Measurements from ENCODE around the gene PLXNC1.

Gene PLXNC1

DNA sequence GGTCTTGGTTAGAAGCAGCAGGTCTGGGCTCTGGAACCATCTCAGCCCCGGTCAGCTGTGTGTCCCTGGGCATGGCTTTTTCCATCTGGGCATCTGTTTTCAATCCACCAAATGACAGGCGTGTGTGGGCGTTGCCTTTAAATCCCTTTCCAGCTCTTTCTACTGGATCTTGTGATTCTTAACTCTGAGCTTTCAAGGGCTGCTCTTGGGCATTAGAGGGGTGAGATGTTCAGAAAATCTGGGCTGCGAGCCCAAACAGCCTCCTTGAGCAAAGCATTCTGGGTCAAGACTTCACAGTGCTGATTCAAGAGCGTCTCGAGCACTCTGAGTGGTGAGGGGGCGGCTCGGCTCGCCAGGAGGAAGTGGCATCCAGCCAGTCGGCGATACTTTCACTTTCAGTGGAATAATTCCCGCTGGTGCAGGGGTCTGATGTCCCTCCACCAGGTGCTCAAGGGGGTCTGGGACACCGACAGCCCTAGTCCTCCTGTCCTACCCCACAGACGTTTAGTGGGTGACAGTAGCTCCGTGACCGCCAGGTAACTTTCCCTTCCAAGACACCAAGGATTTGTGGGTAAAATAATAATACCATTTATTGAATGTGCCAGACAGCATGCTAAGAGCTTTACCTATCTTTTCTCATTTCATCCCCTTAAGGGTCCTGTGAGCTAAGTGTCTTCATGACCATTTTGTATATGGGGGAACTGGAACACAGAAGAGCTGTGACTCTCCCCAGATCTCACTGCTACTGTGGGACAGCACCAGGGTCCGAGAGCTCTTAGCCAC, 114.0 kb downstream of the PLXNC1 start:
- FAIRE-seq (no peak), DNase-seq (ENCODE audit: insufficient read length, low spot score) (peak; percentile 35)

- DNase-seq (ENCODE audit: insufficient read length, low spot score) (no peak), FAIRE-seq (no peak)
These were observed 114.8 kb downstream of the PLXNC1 start for GRCh38 chr12:94263011-94263811.

GRCh38 chr12:94263905-94264561, 115.7 kb downstream of the PLXNC1 start:
- FAIRE-seq (no peak), DNase-seq (ENCODE audit: insufficient read length, low spot score) (no peak)

DNA sequence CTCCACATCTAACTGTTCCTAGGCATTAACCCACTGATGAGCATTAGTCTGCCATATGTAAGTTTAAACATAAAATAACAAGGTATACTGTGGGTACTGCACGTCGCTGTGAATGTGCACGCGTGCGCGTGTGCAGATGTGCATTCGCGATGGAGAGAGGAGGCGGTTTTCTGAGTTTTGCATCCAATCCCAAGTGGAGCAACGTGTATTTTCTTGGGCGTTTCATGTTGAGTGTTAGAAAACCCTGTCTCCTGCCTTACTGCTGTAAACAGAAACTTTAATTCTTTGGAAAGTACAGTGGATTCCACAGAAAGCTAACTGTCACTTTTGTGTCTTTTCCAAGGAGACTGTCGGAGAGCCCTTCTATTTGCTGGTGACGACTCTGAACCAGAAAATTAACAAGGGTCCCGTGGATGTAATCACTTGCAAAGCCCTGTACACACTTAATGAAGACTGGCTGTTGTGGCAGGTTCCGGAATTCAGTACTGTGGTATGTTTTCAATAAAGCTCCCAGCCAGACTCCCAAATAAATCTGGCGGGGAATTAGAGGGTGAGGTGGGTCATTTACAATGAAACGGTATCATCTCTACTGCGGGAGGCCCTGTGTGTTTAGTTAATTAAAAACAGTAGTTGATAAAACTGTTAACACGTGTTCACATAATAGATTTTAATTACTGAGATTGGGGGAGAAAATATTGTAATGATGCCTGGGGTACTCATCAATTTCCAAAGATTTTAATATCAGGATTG, 116.5 kb downstream of the PLXNC1 start:
- FAIRE-seq = no peak
- no peak for DNase-seq (ENCODE audit: insufficient read length, low spot score)

DNA sequence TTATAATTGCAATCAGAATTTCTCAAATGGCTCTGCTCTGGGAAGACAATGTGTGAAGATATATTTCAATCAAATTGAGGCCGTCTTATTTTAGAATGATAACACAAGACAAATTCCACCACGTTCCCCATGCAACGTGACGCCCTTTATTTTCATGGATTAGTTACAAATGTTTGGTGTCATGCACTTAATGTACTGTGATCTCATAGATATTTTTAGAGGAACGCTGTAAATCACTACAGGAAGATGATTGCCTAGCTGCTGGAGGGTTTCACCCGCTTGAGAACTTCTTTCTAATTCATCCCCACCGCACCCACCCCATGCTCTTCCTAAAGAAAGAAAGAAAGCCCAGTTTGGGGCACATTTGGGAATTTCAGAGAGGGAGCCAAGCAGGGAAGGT, 117.2 kb downstream of the PLXNC1 start:
- DNase-seq (ENCODE audit: insufficient read length, low spot score) (no peak), FAIRE-seq (no peak)

GRCh38 chr12:94265966-94266745, 117.8 kb downstream of the PLXNC1 start:
- DNase-seq (ENCODE audit: insufficient read length, low spot score) (no peak), FAIRE-seq (no peak)

GRCh38 chr12:94266796-94267536, 118.6 kb downstream of the PLXNC1 start:
- no peak for FAIRE-seq

GRCh38 chr12:94267537-94267872, 119.1 kb downstream of the PLXNC1 start:
- FAIRE-seq (no peak), DNase-seq (ENCODE audit: insufficient read length, low spot score) (no peak)

More at GRCh38 chr12:94266796-94267536, 118.6 kb downstream of the PLXNC1 start:
- no peak for DNase-seq (ENCODE audit: insufficient read length, low spot score)

- DNase-seq (ENCODE audit: insufficient read length, low spot score) (no peak), FAIRE-seq (no peak)
These were observed 119.6 kb downstream of the PLXNC1 start for GRCh38 chr12:94267921-94268471.

DNA sequence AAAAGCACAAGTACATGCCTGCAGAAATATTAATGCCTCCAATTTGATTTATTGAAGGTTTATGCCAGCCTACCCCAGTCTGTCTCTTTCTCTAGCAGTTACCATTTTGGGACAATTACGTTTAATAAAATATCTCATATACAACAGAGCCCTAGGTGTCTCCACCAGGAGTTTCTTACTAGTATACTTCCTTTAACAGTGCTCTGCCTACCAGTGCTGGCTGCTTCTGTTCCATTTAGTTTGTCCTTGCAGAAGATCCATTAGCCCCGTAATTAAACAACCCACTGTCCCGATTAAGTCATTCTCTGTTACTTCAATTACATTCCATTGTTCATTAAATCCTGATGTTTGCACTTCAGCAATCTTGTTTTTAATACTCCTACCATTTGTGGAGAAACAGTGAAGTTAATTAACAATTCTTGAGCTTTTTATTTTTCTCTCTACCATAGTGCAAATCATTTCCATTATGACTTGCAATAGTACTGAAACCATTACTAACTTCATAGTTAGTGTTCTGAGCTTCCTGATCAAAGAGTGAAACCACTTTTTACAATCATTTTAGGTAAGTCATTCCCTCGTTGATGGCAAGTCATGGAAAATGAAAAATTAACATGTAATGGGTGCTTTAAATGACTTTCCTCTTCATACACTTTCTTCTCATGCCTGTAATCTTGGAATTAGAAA, 121.1 kb downstream of the PLXNC1 start:
- DNase-seq (ENCODE audit: insufficient read length, low spot score) = no peak
- no peak for FAIRE-seq

- no peak for DNase-seq (ENCODE audit: insufficient read length, low spot score)
- peak; percentile 16 for FAIRE-seq
These were observed 123.0 kb downstream of the PLXNC1 start for GRCh38 chr12:94271351-94271750.

GRCh38 chr12:94272280-94272679, 123.9 kb downstream of the PLXNC1 start:
- no peak for FAIRE-seq
- no peak for DNase-seq (ENCODE audit: insufficient read length, low spot score)

DNA sequence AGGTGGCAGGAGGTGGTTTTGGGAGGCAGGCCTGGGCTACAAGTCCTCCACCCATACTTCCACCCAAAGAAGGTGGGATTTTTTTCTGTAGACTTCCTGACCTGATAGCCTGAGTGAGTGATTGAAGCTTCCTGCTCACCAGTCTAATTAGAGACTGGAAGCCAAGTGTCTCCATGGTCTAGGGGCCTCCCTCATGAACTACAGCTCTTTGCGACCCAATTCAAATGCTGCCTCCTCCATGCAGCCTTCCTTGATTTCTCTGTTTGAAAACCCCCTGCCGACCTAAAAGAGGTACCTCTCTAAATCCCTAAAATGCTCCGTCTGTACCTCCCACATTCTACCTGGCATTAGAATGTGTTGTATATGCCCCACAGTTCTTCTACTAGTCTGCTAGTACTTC, 124.9 kb downstream of the PLXNC1 start:
- no peak for FAIRE-seq

GRCh38 chr12:94276725-94277124, 128.3 kb downstream of the PLXNC1 start:
- no peak for DNase-seq (ENCODE audit: insufficient read length, low spot score)
- no peak for FAIRE-seq

More for the DNA sequence above, 124.9 kb downstream of the PLXNC1 start:
- no peak for DNase-seq (ENCODE audit: insufficient read length, low spot score)

DNA sequence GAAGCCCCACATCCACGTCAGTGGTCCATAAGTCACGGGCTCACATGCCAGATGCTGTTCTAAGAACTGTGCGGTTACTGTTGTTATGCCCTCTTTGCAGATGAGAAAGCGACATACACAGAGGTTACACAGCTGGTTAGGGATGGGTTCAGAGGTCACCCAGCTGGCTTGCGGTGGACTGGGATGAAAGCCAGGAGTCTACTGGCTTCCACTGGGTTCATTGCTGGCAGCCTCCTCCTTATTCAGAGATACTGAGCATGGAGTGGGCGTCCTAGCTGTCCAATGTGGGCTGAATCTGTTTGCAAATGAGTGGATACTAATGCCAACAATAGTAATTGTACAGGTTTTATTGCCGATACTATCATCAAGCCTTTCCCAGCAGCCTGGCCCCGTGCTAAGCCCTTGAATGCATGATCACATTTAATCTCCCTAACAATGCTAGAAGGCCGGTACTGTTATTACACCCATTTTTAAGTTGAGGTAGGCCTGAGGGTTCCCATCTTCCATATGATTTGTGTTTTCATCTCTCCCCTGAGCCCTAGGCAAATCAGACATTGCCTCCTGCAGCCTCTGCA, 129.1 kb downstream of the PLXNC1 start:
- DNase-seq (ENCODE audit: insufficient read length, low spot score) (no peak), FAIRE-seq (no peak)

- DNase-seq (ENCODE audit: insufficient read length, low spot score) (no peak), FAIRE-seq (no peak)
These were observed 131.7 kb downstream of the PLXNC1 start for GRCh38 chr12:94280063-94280462.

DNA sequence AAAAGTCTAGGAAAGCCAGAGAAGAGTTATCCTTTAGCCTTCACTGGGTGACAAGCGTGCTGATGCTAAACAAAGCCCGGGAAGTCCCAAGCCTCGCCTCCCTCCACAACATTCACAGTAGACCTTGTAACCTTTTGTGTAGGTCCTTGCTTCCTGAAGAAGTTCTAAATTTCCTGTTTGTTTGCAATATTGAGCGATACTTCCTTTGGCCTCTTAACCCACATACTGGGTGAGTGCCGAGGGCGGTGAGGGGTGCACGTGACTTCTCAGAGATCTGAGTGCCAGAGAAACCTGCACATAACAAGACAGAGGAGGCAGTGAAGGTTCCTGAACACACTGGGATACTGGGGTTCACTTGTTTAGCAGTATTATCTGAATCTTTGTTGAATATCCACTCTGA, 134.3 kb downstream of the PLXNC1 start:
- DNase-seq (ENCODE audit: insufficient read length, low spot score) = no peak
- no peak for FAIRE-seq

DNA sequence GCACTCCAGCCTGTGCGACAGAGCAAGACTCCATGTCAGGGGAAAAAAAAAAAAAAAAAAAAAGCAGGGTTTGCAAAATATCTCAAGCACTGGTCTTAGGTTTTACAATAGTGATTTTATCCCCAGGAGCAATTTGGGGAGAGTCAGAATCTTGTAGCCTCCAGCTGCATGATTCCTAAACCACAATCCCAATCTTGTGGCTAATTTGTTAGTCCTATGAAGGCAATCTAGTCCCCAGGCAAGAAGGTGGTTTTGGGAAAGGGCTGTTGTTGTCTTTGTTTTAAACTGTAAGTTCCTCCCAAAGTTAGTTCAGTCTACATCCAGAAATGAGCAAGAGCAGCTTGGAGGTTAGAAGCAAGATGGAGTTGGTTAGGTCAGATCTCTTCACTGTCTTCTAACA, 135.7 kb downstream of the PLXNC1 start:
- FAIRE-seq = no peak
- DNase-seq (ENCODE audit: insufficient read length, low spot score) = no peak
